ENCODE data around the gene UNK.

GRCh38 chr17:75811174-75811573 lies 26.6 kb downstream of the UNK start:
- TF ChIP-seq CTCF (CRISPR knock-in tag; IDR thresholded peaks at IDR 0.05) (no peak), POLR2AphosphoS5 (IDR thresholded peaks at IDR 0.05; ENCODE audit: low read depth, low read length) (no peak)

All from HepG2 (cell line).